OCI-LY3 (cell line): ENCODE data around the gene PRDM2.

Source experiments
- EZH2phosphoT487 ChIP-seq: fragments of 200-600 bp; shearing (Covaris generic); IDR thresholded peaks from 2 replicates; pipeline ENCODE4 v1.6.1; 2018; ENCODE audit warnings: antibody characterized with exemption, mixed run types, low read depth
- TF ChIP-seq, protein P1 (sequence below): fragments of 200-600, 300-600 bp; sonication (generic); IDR thresholded peaks from 2 replicates; pipeline ENCODE4 v1.5.1; 2014; ENCODE audit warnings: antibody characterized with exemption, low read length, low read depth

DNA sequence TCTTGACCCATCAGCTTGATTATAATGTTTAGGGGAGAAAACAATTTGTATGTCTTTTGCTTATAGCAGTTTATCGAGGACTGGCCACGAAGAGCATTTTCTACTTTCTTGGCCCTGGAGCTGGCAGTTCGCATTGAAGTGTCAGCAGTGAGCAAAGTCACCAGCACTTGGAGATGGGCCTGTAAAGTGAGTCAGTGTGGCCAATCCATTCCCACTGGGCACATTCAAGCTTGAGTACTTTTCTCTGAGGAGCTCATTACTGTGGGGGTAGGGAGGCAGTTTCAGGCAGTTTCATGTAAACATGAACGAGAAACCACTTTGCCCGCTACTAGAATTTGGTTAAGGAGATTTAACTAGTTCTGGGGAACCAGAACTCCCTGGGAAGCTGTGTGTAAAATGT is 164.8 kb downstream of the PRDM2 start:
- TF ChIP-seq, protein P1, sequence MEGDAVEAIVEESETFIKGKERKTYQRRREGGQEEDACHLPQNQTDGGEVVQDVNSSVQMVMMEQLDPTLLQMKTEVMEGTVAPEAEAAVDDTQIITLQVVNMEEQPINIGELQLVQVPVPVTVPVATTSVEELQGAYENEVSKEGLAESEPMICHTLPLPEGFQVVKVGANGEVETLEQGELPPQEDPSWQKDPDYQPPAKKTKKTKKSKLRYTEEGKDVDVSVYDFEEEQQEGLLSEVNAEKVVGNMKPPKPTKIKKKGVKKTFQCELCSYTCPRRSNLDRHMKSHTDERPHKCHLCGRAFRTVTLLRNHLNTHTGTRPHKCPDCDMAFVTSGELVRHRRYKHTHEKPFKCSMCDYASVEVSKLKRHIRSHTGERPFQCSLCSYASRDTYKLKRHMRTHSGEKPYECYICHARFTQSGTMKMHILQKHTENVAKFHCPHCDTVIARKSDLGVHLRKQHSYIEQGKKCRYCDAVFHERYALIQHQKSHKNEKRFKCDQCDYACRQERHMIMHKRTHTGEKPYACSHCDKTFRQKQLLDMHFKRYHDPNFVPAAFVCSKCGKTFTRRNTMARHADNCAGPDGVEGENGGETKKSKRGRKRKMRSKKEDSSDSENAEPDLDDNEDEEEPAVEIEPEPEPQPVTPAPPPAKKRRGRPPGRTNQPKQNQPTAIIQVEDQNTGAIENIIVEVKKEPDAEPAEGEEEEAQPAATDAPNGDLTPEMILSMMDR = no peak
- TF ChIP-seq EZH2phosphoT487 = no peak
